SK-N-SH (cell line): Measurements from ENCODE around the gene GPHB5.

ENCODE experiments used
- CTCF ChIP-seq: fragments of 200-600 bp; sonication (generic); IDR thresholded peaks from 2 replicates; pipeline ENCODE4 v1.6.1; 2017; ENCODE audit warnings: antibody characterized with exemption, mild to moderate bottlenecking, moderate library complexity
- EP300 ChIP-seq, 2 experiments: IDR thresholded peaks; 2 replicates each; pipeline versions ENCODE4 v1.4.0 to v1.6.1; 2012; ENCODE audit warnings: borderline replicate concordance in 1 of 2, low read depth in 1 of 2, low read length in 1 of 2
- MEF2A ChIP-seq: IDR thresholded peaks from 2 replicates; pipeline ENCODE4 v1.4.0; 2012; ENCODE audit warnings: low read depth, borderline replicate concordance
- REST ChIP-seq: IDR thresholded peaks from 2 replicates; pipeline ENCODE4 v1.6.1; 2012; ENCODE audit warnings: mild to moderate bottlenecking, low read depth, low read length, moderate library complexity
- SIN3A ChIP-seq: IDR thresholded peaks from 2 replicates; pipeline ENCODE4 v1.6.1; 2012; ENCODE audit warnings: low read depth, mild to moderate bottlenecking, low read length, moderate library complexity, borderline replicate concordance
- SMC3 ChIP-seq: IDR thresholded peaks from 2 replicates; pipeline ENCODE4 v1.6.1; 2012; ENCODE audit warnings: low read depth, low read length, improper control_type of control experiment
- TAF1 ChIP-seq: IDR thresholded peaks from 2 replicates; pipeline ENCODE4 v1.6.1; 2012; ENCODE audit warnings: low read depth, mild to moderate bottlenecking, low read length, moderate library complexity, borderline replicate concordance
- TEAD4 ChIP-seq: IDR thresholded peaks from 2 replicates; pipeline ENCODE4 v1.4.0; 2012; ENCODE audit warnings: mild to moderate bottlenecking, borderline replicate concordance; ENCODE audit not compliant: insufficient read depth
- USF2 ChIP-seq: fragments of 150-350 bp; IDR thresholded peaks from 2 replicates; pipeline ENCODE4 v1.6.1; 2017; ENCODE audit warnings: antibody characterized with exemption, low read length, low read depth, borderline replicate concordance

GRCh38 chr14:63342371-63342770, 23.6 kb upstream of the GPHB5 start:
- TF ChIP-seq CTCF (no peak), SIN3A (no peak), SMC3 (no peak), TEAD4 (no peak), TAF1 (no peak), USF2 (no peak), EP300 (IDR thresholded peaks at IDR 0.05; ENCODE audit: borderline replicate concordance in 1 of 2, low read depth in 1 of 2, low read length in 1 of 2) (no peak), MEF2A (no peak), REST (no peak)
